Parathyroid adenoma (tissue), 2 donors: ENCODE measurements around the gene PLEKHA6.

Experiments
- H2AFZ ChIP-seq: fragments of 300-600 bp; sonication (generic); one replicate; pipeline ENCODE4 v1.7.0; 2017; ENCODE audit warnings: antibody characterized with exemption, mild to moderate bottlenecking
- H3K27ac ChIP-seq: fragments of 300-600 bp; sonication (generic); one replicate; pipeline ENCODE4 v1.7.0; 2017
- H3K27me3 ChIP-seq: fragments of 300-600 bp; sonication (generic); one replicate; pipeline ENCODE4 v1.7.0; 2017; ENCODE audit warnings: low read length; ENCODE audit not compliant: control insufficient read depth, insufficient read depth
- H3K36me3 ChIP-seq: fragments of 300-600 bp; sonication (generic); one replicate; pipeline ENCODE4 v1.7.0; 2017; ENCODE audit warnings: low read length; ENCODE audit not compliant: control insufficient read depth, insufficient read depth
- H3K4me1 ChIP-seq: fragments of 300-600 bp; sonication (generic); one replicate; pipeline ENCODE4 v1.7.0; 2017; ENCODE audit warnings: control low read depth
- H3K4me2 ChIP-seq: fragments of 300-600 bp; sonication (generic); one replicate; pipeline ENCODE4 v1.7.0; 2017; ENCODE audit warnings: low read length
- H3K4me3 ChIP-seq: fragments of 300-600 bp; sonication (generic); one replicate; pipeline ENCODE4 v1.7.0; 2017; ENCODE audit warnings: low read depth, low read length
- H3K79me2 ChIP-seq: fragments of 300-600 bp; sonication (generic); one replicate; pipeline ENCODE4 v1.7.0; 2017; ENCODE audit warnings: control low read depth
- H3K9ac ChIP-seq: fragments of 300-600 bp; sonication (generic); one replicate; pipeline ENCODE4 v1.7.0; 2017; ENCODE audit warnings: mild to moderate bottlenecking
- H3K9me3 ChIP-seq: fragments of 300-600 bp; sonication (generic); one replicate; pipeline ENCODE4 v1.7.0; 2017; ENCODE audit warnings: low read length; ENCODE audit not compliant: control insufficient read depth
- CTCF ChIP-seq: fragments of 300-600 bp; sonication (generic); IDR thresholded peaks from one replicate; pipeline ENCODE4 v1.7.0; 2017; ENCODE audit warnings: antibody characterized with exemption, mild to moderate bottlenecking
- donor health status: primary hyperparathyroidism.

The PLEKHA6 gene

GRCh38 chr1:204194080-204194479, 165.6 kb downstream of the PLEKHA6 start:
- no peak for TF ChIP-seq CTCF

GRCh38 chr1:204192589-204193352, 167.0 kb downstream of the PLEKHA6 start:
- TF ChIP-seq CTCF = no peak
- Histone ChIP-seq H3K27me3 (no peaks in the 10 kb centered on the region), H3K36me3 (no peaks in the 10 kb centered on the region)

More at GRCh38 chr1:204194080-204194479, 165.6 kb downstream of the PLEKHA6 start:
- Histone ChIP-seq H3K4me2 (no peak overlapping the region), H2AFZ (no peak overlapping the region), H3K79me2 (no peaks in the 10 kb centered on the region), H3K9me3 (no peaks in the 10 kb centered on the region), H3K9ac (no peak overlapping the region), H3K27ac (no peak overlapping the region), H3K36me3 (no peaks in the 10 kb centered on the region), H3K4me1 (no peaks in the 10 kb centered on the region), H3K4me3 (no peak overlapping the region), H3K27me3 (no peaks in the 10 kb centered on the region)

GRCh38 chr1:204192046-204192445, 167.7 kb downstream of the PLEKHA6 start:
- Histone ChIP-seq H3K79me2 (no peaks in the 10 kb centered on the region), H3K4me3 (no peak overlapping the region), H3K4me1 (no peaks in the 10 kb centered on the region), H3K9ac (no peak overlapping the region), H3K36me3 (no peaks in the 10 kb centered on the region), H3K9me3 (no peaks in the 10 kb centered on the region), H3K27ac (no peak overlapping the region), H3K27me3 (no peaks in the 10 kb centered on the region), H3K4me2 (no peak overlapping the region), H2AFZ (no peak overlapping the region)
- no peak for TF ChIP-seq CTCF

More at GRCh38 chr1:204192589-204193352, 167.0 kb downstream of the PLEKHA6 start:
- Histone ChIP-seq H3K9me3 (no peaks in the 10 kb centered on the region), H3K79me2 (no peaks in the 10 kb centered on the region), H3K4me3 (no peak overlapping the region), H3K9ac (no peak overlapping the region), H3K4me2 (no peak overlapping the region), H2AFZ (no peak overlapping the region), H3K27ac (no peak overlapping the region), H3K4me1 (no peaks in the 10 kb centered on the region)

GRCh38 chr1:204191456-204191855, 168.3 kb downstream of the PLEKHA6 start:
- Histone ChIP-seq H3K4me1 (no peaks in the 10 kb centered on the region), H3K27ac (no peak overlapping the region), H3K9ac (no peak overlapping the region), H2AFZ (no peak overlapping the region), H3K9me3 (no peaks in the 10 kb centered on the region), H3K36me3 (no peaks in the 10 kb centered on the region), H3K79me2 (no peaks in the 10 kb centered on the region), H3K27me3 (no peaks in the 10 kb centered on the region), H3K4me2 (no peak overlapping the region), H3K4me3 (no peak overlapping the region)
- TF ChIP-seq CTCF = no peak
